Endometrial microvascular endothelial cells (primary cell): Measurements from ENCODE around the gene AFDN. TPM values are rescaled to one million over a fixed set of nuclear protein-coding genes. Genes with fewer than 3 reads are reported as not detected.

Source experiments
- in situ Hi-C: cut with HindIII; loops from 2 replicates; pipeline ENCODE4 v1.10.0; 2017; ENCODE audit warnings: low sequenced_read_pairs, low pct_unique_long_range_greater_than_20kb; ENCODE audit errors: inconsistent ontology term
- total RNA-seq: library from RNA; depleted of rRNA; stranded (reverse); fragments of >200 nt; gene quantifications from one replicate; pipeline ENCODE4 v1.2.3, GENCODE V29; 2015; ENCODE audit errors: inconsistent ontology term

Gene AFDN
- total RNA-seq, 1 donor from 2014 or later = 43.0 TPM

DNA sequence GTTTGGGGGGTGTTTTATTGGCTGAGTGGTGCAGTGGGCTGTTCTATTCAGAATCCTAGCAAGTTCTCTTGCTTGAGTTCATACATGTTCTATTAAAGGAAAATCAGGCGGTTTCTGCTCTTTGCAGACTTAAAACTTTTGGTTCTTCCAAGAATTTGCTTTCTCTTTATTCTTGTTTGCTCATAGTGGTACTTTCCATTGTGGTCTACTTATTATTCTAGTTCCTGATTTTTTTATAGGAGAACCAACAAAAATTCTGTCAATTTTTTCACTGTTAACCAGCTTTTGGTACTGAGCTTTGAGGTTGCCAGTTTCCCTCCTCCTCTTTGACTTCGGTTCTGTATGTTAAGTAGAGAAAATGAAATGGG lies 6.7 kb downstream of the AFDN start:
- in situ Hi-C loops = no loop called here

- in situ Hi-C loops = no loop called here
These were observed 8.5 kb downstream of the AFDN start for GRCh38 chr6:167835260-167835659.

GRCh38 chr6:167836721-167837120 lies 10.0 kb downstream of the AFDN start:
- in situ Hi-C loops = no loop called here

GRCh38 chr6:167838207-167838748 lies 11.6 kb downstream of the AFDN start:
- in situ Hi-C loops = no loop called here

- in situ Hi-C loops = no loop called here
These were observed 12.6 kb downstream of the AFDN start for GRCh38 chr6:167839343-167839742.

DNA sequence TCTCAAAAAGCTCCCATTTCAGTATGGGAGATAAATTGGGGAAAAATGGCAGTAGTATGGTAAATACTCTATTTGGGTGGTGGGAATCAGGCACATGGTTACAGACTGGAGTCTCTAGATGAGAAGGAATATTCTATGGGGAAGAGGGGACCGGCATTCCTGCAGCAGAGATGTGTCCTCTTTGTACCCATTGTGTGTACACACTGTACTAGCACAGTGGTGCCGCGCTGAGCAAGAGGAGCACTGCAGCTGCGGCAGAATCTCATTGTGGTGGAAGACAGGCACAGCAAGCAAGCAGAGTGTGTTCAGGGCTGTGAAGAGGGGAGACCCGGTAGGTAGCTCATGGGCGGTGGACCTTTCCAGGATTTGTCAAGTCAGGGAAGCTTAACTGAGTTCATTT lies 13.0 kb downstream of the AFDN start:
- in situ Hi-C loops = no loop called here

DNA sequence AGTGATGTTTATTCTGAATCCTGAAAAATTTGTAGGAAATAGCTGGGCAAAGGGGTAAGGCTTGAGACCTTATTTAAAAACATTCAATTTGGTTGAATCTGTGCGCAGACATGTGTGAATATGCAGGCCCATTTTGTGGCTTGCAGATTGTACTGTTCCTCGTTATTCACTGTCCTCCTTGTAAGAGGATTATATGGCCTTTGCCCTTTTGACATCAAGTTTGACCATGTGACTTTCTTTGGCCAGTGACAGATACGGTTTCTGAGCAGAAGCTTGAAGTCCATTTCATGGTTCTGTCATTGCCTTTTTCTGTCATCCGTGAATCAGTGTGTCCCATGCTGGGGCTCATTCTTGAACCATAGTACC lies 13.4 kb downstream of the AFDN start:
- in situ Hi-C loops = no loop called here

DNA sequence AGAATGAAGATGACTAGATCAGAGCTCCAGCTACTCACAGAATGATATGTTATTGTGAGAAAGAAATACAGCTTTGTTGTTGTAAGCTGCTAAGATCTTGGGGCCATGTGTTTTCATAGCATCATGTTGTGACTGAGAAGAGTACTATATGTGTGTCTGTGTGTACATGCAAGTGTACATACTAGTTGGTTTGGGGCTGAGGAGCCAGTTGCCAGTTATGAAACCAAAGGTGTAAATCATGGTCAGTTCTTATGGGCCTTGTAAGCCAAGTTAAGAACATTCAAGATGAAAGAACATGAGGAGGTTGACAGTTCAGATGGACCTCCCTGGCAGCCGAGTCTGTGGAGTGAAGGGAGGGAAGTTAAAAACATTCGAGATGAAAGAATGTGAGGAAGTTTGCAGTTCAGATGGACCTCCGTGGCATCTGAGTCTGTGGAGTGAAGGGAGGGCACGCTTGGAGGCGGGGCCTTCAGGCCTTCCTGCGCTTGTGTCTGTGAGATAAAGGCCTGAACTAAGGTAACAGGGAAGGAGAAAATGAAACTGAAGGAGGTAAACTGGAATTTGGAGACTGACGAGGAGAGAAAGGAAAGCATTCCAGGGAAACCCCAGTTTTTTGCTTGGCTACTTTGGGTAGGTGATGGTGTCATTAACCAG lies 13.9 kb downstream of the AFDN start:
- in situ Hi-C loops = no loop called here

- in situ Hi-C loops = no loop called here
These were observed 15.3 kb downstream of the AFDN start for GRCh38 chr6:167841981-167842380.

DNA sequence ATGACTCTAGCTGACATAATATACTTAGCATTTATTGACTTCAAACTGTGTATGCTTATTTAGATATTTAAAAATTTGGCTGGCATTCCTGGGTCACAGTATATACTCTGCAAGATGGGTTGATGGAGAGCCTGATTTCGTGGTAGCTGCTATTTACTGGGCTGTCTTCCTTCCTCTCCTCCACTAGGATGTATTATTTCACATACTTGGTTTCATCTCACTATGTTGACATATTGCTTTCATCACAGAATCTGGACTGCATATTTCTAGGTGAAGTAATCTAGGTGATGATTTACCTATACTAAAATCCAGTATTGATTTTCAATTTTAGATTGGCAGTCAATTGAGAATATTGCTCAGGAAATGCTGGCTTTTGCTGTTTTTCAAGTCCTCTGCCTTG lies 15.7 kb downstream of the AFDN start:
- in situ Hi-C loops = no loop called here

GRCh38 chr6:167843023-167843422 lies 16.3 kb downstream of the AFDN start:
- in situ Hi-C loops = no loop called here

- in situ Hi-C loops = no loop called here
These were observed 19.1 kb downstream of the AFDN start for GRCh38 chr6:167845856-167846255.

- in situ Hi-C loops = no loop called here
These were observed 20.4 kb downstream of the AFDN start for GRCh38 chr6:167846997-167847606.

GRCh38 chr6:167847936-167848335 lies 21.2 kb downstream of the AFDN start:
- in situ Hi-C loops = no loop called here

GRCh38 chr6:167848783-167849182 lies 22.1 kb downstream of the AFDN start:
- in situ Hi-C loops = no loop called here

GRCh38 chr6:167849846-167850459 lies 23.2 kb downstream of the AFDN start:
- in situ Hi-C loops = no loop called here

DNA sequence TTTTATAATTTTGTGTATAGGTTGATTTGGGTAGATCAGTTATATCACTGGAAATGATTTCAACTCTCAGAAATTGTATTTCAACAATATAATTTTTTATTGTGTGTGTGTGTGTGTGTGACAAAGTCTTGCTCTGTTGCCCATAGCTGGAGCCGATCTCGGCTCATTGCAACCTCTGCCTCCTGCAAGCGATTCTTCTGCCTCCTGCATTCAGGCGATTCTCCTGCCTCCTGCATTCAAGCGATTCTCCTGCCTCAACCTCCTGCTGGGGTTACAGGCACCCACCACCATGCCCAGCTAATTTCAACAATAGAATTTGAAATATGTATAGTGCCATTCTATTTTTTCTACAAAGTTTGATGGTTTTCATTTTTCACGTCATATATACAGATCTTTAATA lies 24.1 kb downstream of the AFDN start:
- in situ Hi-C loops = no loop called here

DNA sequence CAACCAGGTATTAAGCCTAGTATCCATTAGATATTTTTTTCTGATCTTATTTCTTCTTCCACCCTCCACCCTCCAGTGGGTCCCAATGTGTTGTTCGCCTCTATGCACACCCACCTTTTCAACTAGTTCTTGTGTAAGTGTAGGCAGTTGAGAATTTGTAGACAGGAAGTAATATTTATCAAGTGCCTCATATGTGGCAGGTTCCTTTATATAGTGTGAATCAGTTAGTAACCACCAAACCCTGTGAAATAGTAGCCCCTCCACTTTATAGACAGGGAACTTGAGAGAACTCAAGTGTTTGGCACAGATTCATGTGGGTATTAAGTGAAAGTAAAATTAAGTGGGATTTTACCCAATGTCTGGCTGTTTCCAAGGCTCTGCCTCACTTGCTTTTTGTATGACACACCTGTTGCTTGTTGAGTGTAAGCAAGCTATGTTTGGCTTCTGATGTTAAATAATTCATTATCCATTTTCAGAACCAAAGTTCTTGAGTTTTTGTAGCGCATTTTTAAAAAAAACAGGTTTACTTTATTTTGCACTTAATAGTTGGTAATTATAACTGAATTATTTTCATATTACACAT lies 24.8 kb downstream of the AFDN start:
- in situ Hi-C loops = no loop called here

GRCh38 chr6:167855825-167856425 lies 29.2 kb downstream of the AFDN start:
- in situ Hi-C loops = no loop called here

GRCh38 chr6:167856474-167856873 lies 29.8 kb downstream of the AFDN start:
- in situ Hi-C loops = no loop called here
